ENCODE measurements around the gene USP10.

DNA sequence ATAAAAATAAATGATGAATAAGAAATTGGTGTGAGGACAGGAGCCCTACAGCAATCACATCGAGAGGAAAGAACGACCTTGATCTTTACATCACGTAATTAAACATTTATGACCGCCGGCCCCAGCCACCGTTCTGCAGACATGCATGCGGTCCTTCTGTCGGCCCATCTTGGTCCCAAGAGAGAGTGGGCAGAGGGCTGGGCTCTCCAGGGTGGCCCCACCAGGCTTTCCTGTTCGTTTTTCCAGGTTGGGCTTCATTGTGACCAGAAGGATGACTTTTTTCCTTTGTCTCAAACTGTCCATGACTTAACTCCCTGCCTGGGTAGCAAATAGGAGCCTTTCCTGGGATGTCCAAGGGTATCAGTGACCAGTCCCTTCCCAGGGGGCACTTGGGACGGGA is 116.7 kb downstream of the USP10 start:
- TF ChIP-seq SIN3A (IDR thresholded peaks at IDR 0.05; ENCODE audit: borderline replicate concordance, insufficient read depth, low read length) (no peak), POLR2AphosphoS5 (IDR thresholded peaks at IDR 0.05; ENCODE audit: low read depth, low read length) (no peak)
- TF ChIP-seq, protein P1, sequence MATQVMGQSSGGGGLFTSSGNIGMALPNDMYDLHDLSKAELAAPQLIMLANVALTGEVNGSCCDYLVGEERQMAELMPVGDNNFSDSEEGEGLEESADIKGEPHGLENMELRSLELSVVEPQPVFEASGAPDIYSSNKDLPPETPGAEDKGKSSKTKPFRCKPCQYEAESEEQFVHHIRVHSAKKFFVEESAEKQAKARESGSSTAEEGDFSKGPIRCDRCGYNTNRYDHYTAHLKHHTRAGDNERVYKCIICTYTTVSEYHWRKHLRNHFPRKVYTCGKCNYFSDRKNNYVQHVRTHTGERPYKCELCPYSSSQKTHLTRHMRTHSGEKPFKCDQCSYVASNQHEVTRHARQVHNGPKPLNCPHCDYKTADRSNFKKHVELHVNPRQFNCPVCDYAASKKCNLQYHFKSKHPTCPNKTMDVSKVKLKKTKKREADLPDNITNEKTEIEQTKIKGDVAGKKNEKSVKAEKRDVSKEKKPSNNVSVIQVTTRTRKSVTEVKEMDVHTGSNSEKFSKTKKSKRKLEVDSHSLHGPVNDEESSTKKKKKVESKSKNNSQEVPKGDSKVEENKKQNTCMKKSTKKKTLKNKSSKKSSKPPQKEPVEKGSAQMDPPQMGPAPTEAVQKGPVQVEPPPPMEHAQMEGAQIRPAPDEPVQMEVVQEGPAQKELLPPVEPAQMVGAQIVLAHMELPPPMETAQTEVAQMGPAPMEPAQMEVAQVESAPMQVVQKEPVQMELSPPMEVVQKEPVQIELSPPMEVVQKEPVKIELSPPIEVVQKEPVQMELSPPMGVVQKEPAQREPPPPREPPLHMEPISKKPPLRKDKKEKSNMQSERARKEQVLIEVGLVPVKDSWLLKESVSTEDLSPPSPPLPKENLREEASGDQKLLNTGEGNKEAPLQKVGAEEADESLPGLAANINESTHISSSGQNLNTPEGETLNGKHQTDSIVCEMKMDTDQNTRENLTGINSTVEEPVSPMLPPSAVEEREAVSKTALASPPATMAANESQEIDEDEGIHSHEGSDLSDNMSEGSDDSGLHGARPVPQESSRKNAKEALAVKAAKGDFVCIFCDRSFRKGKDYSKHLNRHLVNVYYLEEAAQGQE (IDR thresholded peaks at IDR 0.05; ENCODE audit: insufficient read depth in 1 of 2, low read depth in 2 of 2, low read length in 2 of 2): no peak

All from PFSK-1 (cell line).